PC-3 (cell line): ENCODE measurements around the gene AKT1.

Source experiments
- CTCF ChIP-seq: fragments of 300-600 bp; sonication (generic); conservative IDR thresholded peaks from 2 replicates; pipeline ENCODE4 v1.5.1; 2017; ENCODE audit warnings: antibody characterized with exemption, low read depth, mild to moderate bottlenecking, low read length
- EZH2 ChIP-seq: fragments of 300-600 bp; sonication (generic); IDR thresholded peaks from one replicate; pipeline ENCODE4 v1.6.1; 2017; ENCODE audit warnings: antibody characterized with exemption, mild to moderate bottlenecking, low read length; ENCODE audit not compliant: unreplicated experiment
- EZH2phosphoT487 ChIP-seq: fragments of 300-600 bp; sonication (generic); IDR thresholded peaks from 2 replicates; pipeline ENCODE4 v1.6.1; 2018; ENCODE audit warnings: mild to moderate bottlenecking, antibody characterized with exemption, low read length, borderline replicate concordance

- TF ChIP-seq CTCF (no peak), EZH2 (no peak), EZH2phosphoT487 (no peak)
Observed at GRCh38 chr14:104803280-104803911, 7.8 kb upstream of the AKT1 start.
